Kidney epithelial cell (primary cell): Measurements from ENCODE around the gene CHST9. TPM values are rescaled to one million over a fixed set of nuclear protein-coding genes. Genes with fewer than 3 reads are reported as not detected.

Source experiments
- DNase-seq: peaks from one replicate; pipeline ENCODE4 v3.0.0-alpha.2; 2010; ENCODE audit warnings: low read depth
- H3K27me3 ChIP-seq: 2 replicates; pipeline ENCODE4 v1.6.0; 2011; ENCODE audit warnings: low read length; ENCODE audit not compliant: control insufficient read depth, insufficient read depth
- H3K36me3 ChIP-seq: 2 replicates; pipeline ENCODE4 v1.5.1; 2011; ENCODE audit warnings: low read length; ENCODE audit not compliant: control insufficient read depth, insufficient read depth
- H3K4me3 ChIP-seq: 2 replicates; pipeline ENCODE4 v1.5.1; 2011; ENCODE audit warnings: low read depth, mild to moderate bottlenecking, control low read depth, low read length
- CTCF ChIP-seq: IDR thresholded peaks from 2 replicates; pipeline ENCODE4 v1.5.1; 2011; ENCODE audit warnings: mild to moderate bottlenecking, moderate library complexity, low read length, control low read depth, inconsistent platforms; ENCODE audit not compliant: insufficient read depth, poor library complexity, severe bottlenecking
- total RNA-seq: library from RNA; depleted of rRNA; stranded (reverse); fragments of >200 nt; gene quantifications from 2 replicates; pipeline ENCODE4 v1.2.3, GENCODE V29; 2015

CHST9 gene
- total RNA-seq, 1 donor from 2014 or later = 0.08 TPM

GRCh38 chr18:27007880-27008279, 177.2 kb downstream of the CHST9 start:
- Histone ChIP-seq H3K36me3 (no peaks in the 10 kb centered on the region), H3K27me3 (no peaks in the 10 kb centered on the region), H3K4me3 (no peak overlapping the region)
- DNase-seq = no peak
- no peak for TF ChIP-seq CTCF

GRCh38 chr18:27005589-27005988, 179.5 kb downstream of the CHST9 start:
- no peak overlapping the region for H3K4me3 ChIP-seq
- H3K36me3 ChIP-seq = no peaks in the 10 kb centered on the region
- no peaks in the 10 kb centered on the region for H3K27me3 ChIP-seq
- peak; percentile 55 for TF ChIP-seq CTCF
- no peak for DNase-seq

GRCh38 chr18:27004056-27004829, 180.9 kb downstream of the CHST9 start:
- no peak for DNase-seq
- peak; percentile 42 for TF ChIP-seq CTCF
- Histone ChIP-seq H3K4me3 (no peak overlapping the region), H3K27me3 (no peaks in the 10 kb centered on the region), H3K36me3 (no peaks in the 10 kb centered on the region)

GRCh38 chr18:26999797-27000196, 185.3 kb downstream of the CHST9 start:
- no peak for DNase-seq
- Histone ChIP-seq H3K27me3 (no peaks in the 10 kb centered on the region), H3K4me3 (no peak overlapping the region), H3K36me3 (no peaks in the 10 kb centered on the region)
- TF ChIP-seq CTCF = no peak

GRCh38 chr18:26993568-26993967, 191.5 kb downstream of the CHST9 start:
- TF ChIP-seq CTCF = no peak
- Histone ChIP-seq H3K27me3 (no peaks in the 10 kb centered on the region), H3K36me3 (no peaks in the 10 kb centered on the region), H3K4me3 (no peak overlapping the region)
- DNase-seq = no peak

GRCh38 chr18:26992926-26993325, 192.2 kb downstream of the CHST9 start:
- DNase-seq = no peak
- Histone ChIP-seq H3K4me3 (no peak overlapping the region), H3K36me3 (no peaks in the 10 kb centered on the region), H3K27me3 (no peaks in the 10 kb centered on the region)
- TF ChIP-seq CTCF = no peak
